ENCODE measurements around the gene FYN.
"Not testable (repeated sequence)": the region's sequence is repeated elsewhere in the genome, so short reads cannot be mapped to it uniquely, and the experiment has no call there.

The FYN gene

DNA sequence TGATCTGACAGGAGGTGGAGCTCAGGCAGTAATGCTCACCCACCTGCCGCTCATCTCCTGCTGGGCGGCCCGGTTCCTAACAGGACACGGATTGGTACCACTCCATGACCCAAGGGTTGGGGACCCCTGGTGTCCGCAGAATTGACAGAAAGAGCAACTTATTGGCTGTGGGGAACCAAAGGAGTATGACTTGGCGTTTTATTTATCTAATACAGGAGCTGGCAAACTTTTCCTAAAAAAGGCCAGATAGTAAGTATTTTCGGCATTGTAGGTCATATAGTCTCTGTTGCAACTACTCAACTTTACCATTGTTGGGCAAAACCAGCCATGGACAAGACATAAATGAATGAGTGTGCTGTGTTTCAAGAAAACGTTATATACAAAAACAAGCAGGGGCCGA lies 223.2 kb downstream of the FYN start:
- DNase-seq = no peak

DNA sequence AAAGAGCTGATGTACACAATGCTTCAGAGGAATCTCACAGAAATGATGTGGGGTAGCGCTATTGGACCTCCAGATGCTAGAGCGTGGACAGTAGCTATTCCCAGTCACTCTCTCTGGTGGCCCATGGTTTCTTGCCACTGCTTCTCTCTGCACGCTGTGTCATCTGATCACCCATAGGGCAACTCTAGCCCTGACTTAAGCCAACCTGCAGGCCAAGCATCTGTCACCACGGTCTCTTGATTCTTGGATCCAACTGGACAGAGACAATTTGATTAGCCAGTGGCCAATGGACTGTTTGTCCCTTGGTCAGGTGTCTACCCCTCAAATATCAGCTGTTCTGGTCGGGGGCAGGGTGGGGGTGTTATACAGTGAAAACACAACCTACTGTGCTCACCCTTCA lies 225.2 kb downstream of the FYN start:
- DNase-seq = no peak

DNA sequence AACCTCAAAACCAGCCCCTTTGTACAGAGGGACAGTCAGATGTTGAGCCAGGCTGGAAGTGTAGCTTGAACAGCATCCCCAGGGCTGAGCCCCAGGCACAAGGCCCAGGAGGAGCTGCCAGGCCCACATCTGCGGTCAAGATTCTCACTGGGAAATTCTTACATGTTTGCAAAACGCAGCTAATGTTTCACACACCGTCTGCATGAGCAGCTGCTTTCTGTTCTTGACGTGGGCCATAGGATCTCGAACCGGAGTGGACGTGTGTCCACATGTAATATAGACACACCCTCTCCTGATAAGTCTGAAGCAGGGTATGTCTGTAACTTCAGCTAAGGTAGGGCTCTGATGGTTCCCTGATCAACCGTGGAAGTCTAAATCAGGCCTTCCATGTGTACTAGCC lies 226.3 kb downstream of the FYN start:
- no peak for DNase-seq

DNA sequence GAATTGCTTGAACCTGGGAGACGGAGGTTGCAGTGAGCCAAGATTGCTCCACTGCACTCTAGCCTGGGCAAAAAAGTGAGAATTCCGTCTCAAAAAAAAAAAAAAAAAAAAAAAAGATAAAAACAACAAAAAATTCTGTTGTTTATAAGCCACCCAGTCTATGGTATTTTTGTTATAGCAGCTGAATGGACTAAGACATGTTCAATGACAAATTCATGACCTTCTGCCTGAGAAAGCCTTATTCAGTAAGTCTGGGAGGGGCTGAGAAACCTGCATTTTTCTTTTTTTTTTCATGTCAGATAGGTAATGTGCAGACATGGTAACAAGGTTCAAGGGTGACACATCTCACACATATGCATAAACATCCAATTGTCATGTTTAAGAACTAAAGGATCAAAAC lies 227.2 kb downstream of the FYN start:
- DNase-seq = no peak

DNA sequence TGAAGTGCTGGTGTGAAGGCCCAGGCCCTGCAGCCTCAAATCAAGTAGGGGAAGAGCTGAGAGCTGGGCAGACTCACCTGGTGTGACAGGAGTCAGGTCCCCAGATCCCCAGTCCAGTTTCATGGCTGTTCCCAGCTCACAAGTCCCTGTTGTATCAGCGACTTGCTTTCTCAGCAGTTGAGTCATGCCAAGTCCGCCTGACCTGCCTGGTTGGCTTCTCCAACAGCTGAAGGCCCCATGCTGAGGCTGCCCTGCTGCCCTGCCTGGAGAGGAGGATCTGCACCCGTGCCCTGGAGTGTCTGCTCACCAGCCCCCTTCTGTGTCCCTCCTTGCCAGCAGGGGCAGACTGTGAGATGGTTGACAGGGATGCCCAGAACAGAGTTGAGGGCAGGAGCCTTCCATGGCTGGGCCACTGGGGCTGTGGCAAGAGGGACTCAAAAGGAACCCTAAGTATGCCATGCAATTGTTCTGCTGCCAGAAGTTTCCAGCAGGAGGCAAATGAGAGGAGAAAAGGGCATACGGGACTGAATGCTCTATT lies 228.3 kb downstream of the FYN start:
- no peak for DNase-seq

DNA sequence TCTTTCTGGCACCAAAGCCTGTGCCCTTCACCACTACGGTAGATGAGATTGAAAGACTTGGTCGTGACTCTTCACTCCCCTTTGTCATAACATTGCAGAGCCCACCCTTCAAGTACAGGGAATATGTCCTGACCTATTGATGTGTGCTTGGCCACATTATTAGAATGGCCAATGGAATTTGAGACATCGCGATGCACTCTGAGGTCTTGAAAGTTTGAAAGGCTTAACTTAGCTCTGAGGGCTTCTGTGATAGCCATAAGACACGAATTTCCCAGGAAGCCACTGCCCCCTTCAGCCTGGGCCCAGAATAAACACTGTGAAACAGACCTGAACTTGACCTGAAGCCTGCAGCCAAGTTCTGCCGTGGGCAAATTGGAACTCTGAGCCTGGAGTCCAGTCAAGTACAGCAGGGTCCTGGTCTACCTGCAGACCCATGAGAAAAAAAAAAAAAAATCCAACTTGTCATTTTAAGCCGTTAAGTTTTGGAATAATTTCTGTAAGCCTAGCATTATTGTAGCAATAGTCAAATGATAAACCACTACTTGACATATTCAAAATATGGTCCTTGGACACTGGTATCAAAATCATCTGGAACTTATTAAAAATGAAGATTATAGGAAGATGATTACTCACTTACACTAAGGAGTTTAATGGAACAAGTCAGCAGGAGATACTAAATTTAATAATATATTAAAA lies 230.6 kb downstream of the FYN start:
- no peak for DNase-seq

DNA sequence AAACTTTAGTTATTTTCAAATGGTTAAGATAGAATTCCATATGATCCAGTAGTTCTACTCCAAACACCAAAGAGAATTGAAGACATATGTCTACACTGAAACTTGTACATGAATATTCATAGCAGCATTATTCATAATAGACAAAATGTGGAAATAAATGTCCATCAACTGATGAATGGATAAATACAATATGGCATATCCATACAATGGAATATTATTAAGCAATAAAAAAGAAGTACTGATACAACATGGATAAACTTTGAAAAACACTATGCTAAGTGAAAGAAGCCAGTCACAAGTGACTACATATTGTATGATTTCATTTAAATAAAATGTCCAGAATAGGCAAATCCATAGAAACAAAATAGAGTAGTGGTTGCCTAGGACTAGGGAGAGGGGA lies 234.0 kb downstream of the FYN start:
- no peak for DNase-seq

DNA sequence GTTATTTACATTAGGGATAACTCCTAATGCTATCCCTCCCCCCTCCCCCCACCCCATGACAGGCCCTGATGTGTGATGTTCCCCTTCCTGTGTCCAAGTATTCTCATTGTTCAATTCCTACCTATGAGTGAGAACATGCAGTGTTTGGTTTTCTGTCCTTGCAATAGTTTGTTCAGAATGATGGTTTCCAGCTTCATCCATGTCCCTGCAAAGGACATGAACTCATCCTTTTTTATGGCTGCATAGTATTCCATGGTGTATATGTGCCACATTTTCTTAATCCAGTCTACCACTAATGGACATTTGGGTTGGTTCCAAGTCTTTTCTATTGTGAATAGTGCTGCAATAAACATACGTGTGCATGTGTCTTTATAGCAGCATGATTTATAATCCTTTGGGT lies 238.3 kb downstream of the FYN start:
- not testable (repeated sequence) for DNase-seq

DNA sequence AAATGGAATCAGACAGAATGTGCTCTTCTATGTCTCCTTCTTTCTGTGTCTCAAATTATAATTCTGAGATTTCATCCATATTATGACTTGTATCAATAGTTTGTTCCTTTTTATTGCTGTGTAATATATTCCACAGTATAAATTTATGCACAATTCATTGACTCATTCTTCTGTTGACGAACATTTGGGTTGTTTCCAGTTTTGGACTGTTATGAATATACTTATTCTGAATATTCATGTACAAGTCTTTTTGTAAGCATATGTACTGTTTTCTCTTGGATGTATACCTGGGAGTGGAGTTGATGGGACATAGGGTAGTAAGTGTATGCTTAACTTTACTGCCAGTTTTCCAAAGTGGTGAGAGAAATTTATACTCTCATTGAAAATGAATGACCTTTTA lies 239.4 kb downstream of the FYN start:
- no peak for DNase-seq

DNA sequence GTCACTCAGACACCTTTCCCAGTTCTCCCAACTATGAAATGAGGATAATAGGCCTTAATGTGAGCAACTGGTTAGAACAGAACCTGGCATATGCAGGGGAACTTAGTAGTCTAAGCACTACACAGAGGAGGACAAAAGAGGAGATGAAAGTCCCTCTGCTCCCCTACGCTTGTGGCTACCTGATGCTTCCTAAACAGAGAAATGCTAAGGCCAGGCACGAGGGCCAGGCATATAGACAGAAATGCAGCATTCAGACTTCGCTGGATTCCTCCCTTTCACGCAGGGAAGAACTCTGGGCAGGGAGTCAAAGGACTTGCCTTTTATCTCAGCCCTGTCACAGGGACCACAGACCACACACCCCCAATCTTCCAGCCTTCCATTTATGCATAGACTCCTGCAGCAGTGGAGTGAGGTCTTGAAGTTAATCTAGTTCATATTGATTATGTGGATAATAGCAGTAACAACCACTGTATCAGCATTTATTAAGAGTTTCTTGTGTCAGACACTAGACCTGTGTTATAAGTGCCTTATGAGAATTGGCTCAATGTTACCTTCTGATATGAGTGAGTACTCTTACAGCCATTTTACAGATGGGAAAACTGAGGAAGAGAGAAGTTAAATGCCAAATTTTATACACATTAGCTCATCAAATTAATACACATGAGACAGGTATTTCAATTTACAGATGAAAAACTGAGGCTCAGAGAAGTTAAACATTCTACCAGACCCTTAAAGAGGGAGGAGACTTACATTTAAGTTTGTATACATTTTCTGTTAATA lies 240.6 kb downstream of the FYN start:
- DNase-seq = no peak

DNA sequence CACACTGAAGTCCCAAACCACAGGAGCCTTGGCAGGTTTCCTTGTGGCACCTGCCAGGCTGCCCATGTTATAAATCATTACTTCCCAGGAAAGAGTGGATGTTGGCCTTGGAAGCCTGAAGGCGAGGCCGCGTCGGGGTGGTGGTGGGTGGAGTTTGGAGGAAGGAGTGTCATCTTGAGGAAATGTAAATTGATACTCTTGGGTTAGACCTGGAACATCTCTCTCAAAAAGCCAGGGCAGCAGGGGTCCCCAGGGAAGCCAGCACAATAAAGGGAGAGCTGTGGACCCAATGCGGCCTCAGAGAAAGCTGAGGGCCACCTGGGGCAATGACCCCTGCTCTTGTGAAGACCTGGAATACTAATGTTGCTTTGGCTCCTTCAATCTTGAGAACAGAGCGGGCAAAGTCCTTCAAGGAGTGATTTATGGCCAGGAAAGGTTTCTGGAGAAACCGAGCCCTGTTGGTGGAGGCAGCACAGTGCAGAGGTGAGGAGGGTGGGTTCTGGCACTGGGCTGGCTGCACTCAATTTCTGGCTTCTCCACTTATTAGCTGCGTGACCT lies 241.3 kb downstream of the FYN start:
- DNase-seq = no peak

DNA sequence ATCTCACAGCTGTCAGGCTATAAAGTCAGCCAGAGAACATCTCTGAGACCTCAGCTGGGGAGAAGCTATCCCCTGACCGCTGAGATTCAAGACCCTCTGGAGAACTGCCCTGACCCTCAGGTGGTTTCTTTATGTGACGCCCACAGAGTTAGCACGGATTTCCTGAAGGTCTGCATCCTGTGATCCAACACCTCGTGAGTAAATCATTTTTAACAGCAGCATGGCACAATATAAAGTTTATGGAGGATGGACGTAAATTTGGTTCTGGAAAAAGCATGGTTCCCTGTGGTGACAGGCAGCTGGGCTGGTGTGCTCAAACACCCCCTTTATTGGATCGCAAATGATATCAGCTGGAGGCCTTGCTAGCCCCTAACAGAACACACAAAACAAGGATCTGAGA lies 242.2 kb downstream of the FYN start:
- DNase-seq = no peak

DNA sequence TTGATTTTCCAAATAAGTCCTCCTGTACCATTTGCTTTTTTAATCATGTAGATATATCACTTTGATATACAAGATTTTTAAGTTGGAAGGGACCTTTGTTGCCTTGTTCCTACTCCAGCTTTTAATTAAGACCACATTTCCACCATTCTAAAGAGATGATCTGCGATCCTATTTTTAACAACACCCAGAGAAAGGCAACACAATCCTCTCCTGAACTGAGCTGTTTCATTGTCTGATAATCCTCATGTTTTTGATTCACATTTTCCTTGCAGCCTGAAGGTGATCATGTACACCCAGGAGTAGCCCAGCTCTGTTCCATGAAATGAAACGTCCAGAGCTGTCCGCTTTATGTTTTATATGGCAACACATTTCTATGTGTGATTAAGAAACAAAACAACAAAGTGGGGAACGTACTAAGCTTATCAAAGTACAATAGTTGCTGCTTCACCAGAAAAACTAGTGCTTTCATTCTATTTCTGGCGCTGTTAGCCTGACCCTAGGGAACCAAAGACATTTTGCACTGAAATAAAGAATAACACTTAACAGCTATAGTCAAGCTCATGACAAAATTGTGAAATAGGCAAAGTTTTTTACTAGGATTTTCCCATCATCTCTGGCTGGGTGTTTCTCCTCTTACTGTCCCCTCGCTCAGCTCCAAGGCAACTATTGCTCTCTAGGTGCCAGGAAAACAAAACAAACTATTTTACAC lies 245.0 kb downstream of the FYN start:
- DNase-seq = no peak

DNA sequence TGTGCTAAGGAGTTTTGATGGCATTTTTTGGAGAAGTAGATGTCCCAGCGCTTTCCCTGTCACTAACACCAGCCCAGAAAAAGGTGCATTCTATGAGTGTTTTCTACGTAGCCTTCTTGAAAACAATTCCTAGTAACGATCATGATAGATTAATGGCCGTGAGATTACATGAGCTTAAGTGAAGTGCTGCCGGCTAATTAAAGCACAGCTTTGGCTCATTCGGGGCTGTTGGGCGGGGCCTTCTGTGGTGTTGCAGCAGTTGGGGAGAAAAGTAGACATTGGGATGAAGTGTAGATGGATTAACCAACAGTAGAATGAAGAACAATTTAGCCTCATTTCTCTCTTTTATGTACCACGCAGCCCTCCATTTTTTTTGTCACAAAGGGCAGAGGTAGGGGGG lies 246.8 kb downstream of the FYN start:
- no peak for DNase-seq

DNA sequence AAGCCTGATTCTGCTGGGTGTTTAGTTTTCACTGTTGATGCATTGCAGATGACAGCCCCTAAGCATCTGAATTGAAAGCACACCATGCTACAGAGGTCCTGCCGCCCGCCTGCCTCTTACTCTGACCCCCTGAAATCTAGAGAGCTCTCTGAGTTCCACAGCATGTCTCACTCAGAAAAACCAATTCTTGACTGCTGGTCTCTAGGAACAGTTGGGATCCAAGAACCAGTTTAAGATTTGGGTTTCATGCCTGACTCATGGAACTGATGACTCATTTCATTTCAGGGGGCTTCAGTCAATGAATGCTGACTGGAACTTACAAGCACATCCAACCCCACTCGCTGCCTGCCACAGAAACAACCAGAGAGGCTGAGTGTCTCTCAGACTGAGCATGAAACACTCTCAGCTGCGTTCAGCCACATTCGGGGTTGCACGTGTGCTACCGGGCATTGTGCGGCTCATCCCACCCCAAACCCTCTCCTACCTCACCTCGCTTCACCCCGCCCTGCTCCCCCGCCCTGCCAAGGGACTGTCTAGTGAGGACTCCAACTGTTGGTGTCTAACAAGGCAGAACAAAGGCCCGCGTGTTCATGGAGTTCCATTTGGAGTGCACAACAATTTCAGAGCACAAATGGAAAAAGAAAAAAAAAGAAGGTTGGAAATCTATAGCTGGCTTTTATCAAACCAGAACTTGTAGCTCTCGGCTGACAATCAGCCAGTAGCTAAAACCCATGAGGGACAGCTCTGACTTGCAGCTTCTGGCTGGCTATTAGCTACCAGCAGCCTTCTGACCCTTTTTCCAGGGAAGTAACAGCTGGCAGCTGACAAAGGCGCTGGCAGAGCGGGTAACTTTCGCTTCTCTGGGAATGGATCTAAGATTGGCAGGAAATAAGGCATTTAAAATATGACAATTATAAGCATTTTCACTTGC lies 247.5 kb downstream of the FYN start:
- DNase-seq = peak in 1 of 2 experiments; percentile 9

DNA sequence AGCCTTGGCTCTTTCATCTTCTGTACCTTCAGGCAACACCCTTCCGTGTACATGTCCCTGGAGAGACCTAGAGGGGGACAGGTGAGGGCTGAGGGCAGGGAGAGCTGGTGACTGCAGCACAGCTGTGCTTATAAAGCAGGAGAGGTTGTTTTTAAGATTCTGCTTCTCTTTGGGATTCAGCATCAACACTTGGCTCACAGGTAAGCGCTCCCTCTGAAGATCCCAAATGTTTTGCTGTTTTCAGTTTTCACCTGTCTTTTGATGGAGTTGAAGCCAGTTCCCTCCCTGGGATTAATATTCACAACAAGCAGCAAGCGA lies 248.2 kb downstream of the FYN start:
- no peak for DNase-seq

DNA sequence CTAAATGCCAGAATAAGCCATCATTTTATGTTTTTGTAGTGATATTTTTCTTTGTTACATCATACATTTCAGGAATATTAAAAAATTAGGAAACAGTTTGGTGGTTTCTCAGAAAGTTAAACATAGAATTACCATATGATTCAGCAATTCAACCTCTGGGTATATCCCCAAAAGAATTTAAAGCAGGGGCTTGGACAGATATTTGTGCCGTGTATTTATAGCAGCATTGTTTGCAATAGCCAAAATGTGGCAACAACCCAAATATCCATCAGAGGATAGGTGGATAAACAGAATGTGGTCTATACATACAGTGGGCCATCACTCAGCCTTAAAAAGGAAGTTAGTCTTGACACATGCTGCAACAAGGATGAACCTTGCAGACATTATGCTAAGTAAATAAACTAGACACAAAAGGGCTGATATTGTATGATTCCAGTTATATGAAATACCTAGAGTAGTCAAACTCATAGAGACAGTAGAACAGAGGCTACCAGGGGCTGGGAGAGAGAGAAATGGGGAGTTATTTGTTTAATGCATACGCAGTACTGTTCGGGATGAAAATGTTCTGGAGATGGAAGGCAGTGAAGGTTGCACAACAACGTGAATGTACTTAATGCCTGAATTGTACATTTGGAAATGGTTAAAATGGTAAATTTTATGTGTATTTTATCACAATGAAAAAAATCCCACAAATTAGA lies 248.7 kb downstream of the FYN start:
- no peak for DNase-seq

DNA sequence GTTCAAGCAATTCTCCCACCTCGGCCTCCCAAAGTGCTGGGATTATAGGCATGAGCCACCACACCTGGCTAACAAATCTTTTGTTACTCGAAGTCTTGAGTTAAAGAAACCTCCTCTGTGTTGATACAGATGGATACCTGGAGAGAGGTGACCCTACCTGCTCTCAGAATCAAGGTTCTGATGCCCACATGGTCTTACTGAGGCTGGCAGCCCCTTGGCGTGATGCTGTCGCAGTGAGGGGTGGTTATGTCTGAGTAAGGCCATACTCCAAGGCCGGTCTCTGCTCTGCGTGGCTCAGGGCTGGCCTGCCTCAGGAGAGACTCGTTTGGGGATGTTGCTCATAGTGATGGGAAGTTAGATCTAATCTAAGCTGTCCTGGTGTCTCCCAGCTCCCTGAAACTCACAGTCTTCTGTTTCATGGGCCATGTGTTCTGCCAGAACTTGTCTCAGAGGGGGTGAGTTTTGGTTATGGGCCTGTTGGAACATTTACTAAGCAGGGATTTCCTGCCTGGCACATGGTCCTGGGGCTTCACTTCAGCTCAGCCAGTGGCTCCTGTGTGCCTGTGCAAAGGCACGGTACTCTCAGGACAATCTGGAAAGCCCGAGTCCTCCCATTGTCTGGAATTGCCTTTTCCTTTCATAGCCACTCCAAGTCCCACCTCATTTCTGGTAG lies 250.1 kb downstream of the FYN start:
- no peak for DNase-seq

DNA sequence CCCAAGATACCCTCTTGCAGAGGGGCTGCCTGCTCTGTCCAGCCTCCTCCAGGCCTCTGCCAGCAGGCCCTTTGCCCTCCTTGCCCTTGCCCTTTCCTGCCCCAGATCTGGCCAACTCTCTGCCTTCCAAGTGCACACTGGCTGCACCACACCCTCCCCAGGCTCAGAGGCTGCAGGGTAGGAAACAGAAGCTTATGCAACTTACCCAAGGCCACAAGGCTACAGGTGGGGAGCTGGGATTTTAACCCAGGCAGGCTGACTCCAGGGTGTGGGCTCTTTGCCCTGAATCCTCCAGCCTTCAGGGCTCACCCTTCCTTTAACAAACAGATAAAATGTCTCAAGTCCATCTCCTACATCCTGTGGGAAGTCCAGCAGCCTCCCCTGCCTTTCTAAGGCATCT lies 253.1 kb downstream of the FYN start:
- DNase-seq = no peak

DNA sequence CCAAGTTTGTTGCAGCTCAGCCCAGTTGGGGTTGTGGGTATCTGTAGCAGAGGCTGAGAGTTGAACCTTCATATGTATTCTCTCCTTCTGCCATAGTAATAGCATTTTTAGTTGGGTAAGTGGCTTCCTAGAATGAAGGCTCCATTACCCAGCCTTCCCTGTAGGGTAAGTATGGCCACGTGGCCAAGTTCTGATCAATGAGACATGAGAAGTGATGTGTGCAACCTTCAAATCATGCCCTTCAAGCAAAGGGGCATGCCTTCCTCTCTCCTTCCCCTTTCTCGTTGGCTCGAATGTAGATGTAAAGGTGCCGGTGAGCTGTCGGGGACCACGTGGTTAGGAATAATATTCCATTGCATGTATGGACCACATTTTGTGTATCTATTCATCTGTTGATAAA lies 254.8 kb downstream of the FYN start:
- DNase-seq = no peak

DNA sequence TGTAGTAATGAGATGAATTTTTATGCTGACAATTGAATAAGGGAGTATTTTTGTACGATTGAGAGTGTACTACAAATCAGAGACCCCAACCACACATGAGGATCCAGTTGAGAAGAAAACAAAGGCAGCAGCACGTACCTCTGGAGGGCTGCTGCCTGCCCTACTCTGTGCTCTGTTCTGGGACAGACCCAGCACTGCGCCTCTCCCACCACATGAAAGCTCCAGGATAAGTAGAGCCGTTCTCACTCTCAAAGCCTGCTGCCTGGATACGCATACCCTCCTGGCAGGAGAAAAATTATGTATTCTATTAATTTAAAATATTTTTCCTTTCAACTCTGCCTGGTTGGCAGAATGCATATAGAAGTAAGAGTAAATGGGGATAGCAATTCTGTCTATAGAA lies 256.1 kb downstream of the FYN start:
- no peak for DNase-seq
